Nephron (organoid): ENCODE measurements around the gene NRAS.

Experiments used
- H3K27ac Mint-ChIP-seq, 3 experiments: 2 replicates each; pipeline ENCODE4 v1.8.0; 2020; ENCODE audit warnings: mixed read lengths in 3 of 3, mild to moderate bottlenecking in 2 of 3, moderate library complexity in 1 of 3
- H3K27me3 Mint-ChIP-seq: 2 replicates; pipeline ENCODE4 v1.8.0; 2021; ENCODE audit warnings: low read depth, mild to moderate bottlenecking, moderate library complexity, mixed read lengths
- H3K36me3 Mint-ChIP-seq: 2 replicates; pipeline ENCODE4 v1.8.0; 2020; ENCODE audit warnings: low read depth, mixed read lengths
- H3K4me1 Mint-ChIP-seq: 2 replicates; pipeline ENCODE4 v1.8.0; 2020; ENCODE audit warnings: mixed read lengths
- H3K4me3 Mint-ChIP-seq, 3 experiments: 2 replicates each; pipeline ENCODE4 v1.8.0; 2020; ENCODE audit warnings: mild to moderate bottlenecking in 3 of 3, mixed read lengths in 3 of 3, moderate library complexity in 2 of 3
- H3K9me3 Mint-ChIP-seq: 2 replicates; pipeline ENCODE4 v1.8.0; 2020; ENCODE audit warnings: mixed read lengths
- CTCF ChIP-seq, 3 experiments: fragments of 200-600 bp; sonication (generic); IDR thresholded peaks; one replicate each; pipeline ENCODE4 v1.5.0; 2021; ENCODE audit warnings: antibody characterized with exemption in 3 of 3; ENCODE audit not compliant: unreplicated experiment in 3 of 3

Gene NRAS

GRCh38 chr1:114670083-114671010 lies 46.2 kb downstream of the NRAS start:
- peak in 1 of 3 experiments; percentile 16 for TF ChIP-seq CTCF (IDR thresholded peaks at IDR 0.05; ENCODE audit: unreplicated experiment in 3 of 3)

GRCh38 chr1:114669562-114670082 lies 46.9 kb downstream of the NRAS start, which contains the start of gene DENND2C:
Gene DENND2C (minus strand): TSS chr1:114670049. CDS start chr1:114625984, 44,065 bp downstream.
- H3K27me3 Mint-ChIP-seq, result peaks cover 24% of the 10 kb centered on the region
- no peak for TF ChIP-seq CTCF (IDR thresholded peaks at IDR 0.05; ENCODE audit: unreplicated experiment in 3 of 3)
- H3K36me3 Mint-ChIP-seq, result no peaks in the 10 kb centered on the region
- peak within 1 kb of the TSS; percentile 90 to 97 (median 95) for H3K4me3 Mint-ChIP-seq
- peaks cover 12% of the 10 kb centered on the region for H3K4me1 Mint-ChIP-seq
- H3K9me3 Mint-ChIP-seq, result no peaks in the 10 kb centered on the region
- peak within 1 kb of the TSS in 2 of 3 experiments; percentile 28 to 55 for H3K27ac Mint-ChIP-seq

More at GRCh38 chr1:114670083-114671010, 46.2 kb downstream of the NRAS start:
- Mint-ChIP-seq H3K4me1 (peaks cover 12% of the 10 kb centered on the region), H3K36me3 (no peaks in the 10 kb centered on the region), H3K27me3 (peaks cover 27% of the 10 kb centered on the region), H3K27ac (peak overlapping the region in 2 of 3 experiments; percentile 28 to 55), H3K4me3 (peak overlapping the region; percentile 90 to 97 (median 95)), H3K9me3 (no peaks in the 10 kb centered on the region)

- H3K9me3 Mint-ChIP-seq, result no peaks in the 10 kb centered on the region
- H3K4me1 Mint-ChIP-seq, result peaks cover 12% of the 10 kb centered on the region
- peak overlapping the region; percentile 90 to 97 (median 95) for H3K4me3 Mint-ChIP-seq
- no peaks in the 10 kb centered on the region for H3K36me3 Mint-ChIP-seq
- peaks cover 20% of the 10 kb centered on the region for H3K27me3 Mint-ChIP-seq
- TF ChIP-seq CTCF (IDR thresholded peaks at IDR 0.05; ENCODE audit: unreplicated experiment in 3 of 3), result no peak
- peak overlapping the region in 1 of 3 experiments; percentile 20 for H3K27ac Mint-ChIP-seq
Measured at GRCh38 chr1:114668784-114669561, 47.6 kb downstream of the NRAS start.

GRCh38 chr1:114668373-114668772 lies 48.2 kb downstream of the NRAS start:
- Mint-ChIP-seq H3K27me3 (peaks cover 20% of the 10 kb centered on the region), H3K9me3 (no peaks in the 10 kb centered on the region), H3K4me3 (peak overlapping the region; percentile 90 to 97 (median 95)), H3K4me1 (peaks cover 12% of the 10 kb centered on the region), H3K36me3 (no peaks in the 10 kb centered on the region), H3K27ac (no peak overlapping the region)
- TF ChIP-seq CTCF (IDR thresholded peaks at IDR 0.05; ENCODE audit: unreplicated experiment in 3 of 3), result no peak

GRCh38 chr1:114666954-114667353 lies 49.6 kb downstream of the NRAS start:
- no peak for TF ChIP-seq CTCF (IDR thresholded peaks at IDR 0.05; ENCODE audit: unreplicated experiment in 3 of 3)

More at GRCh38 chr1:114666954-114667353, 49.6 kb downstream of the NRAS start:
- Mint-ChIP-seq H3K4me1 (peaks cover 12% of the 10 kb centered on the region), H3K36me3 (no peaks in the 10 kb centered on the region), H3K27me3 (peaks cover 20% of the 10 kb centered on the region), H3K9me3 (no peaks in the 10 kb centered on the region), H3K27ac (no peak overlapping the region), H3K4me3 (no peak overlapping the region)
